Stimulated activated CD4-positive, alpha-beta T cell treated with anti-CD3 and anti-CD28 coated beads, Interleukin-1b, Interleukin-23, amount 100 ng/mL, for 4 hours (primary cell): Measurements from ENCODE around the gene GRID1.
"Not testable (repeated sequence)": the region's sequence is repeated elsewhere in the genome, so short reads cannot be mapped to it uniquely, and the experiment has no call there.

Experiments used
- DNase-seq, 2 donors: peaks; one replicate each; pipeline ENCODE4 v3.0.0-alpha.2; 2020; ENCODE audit warnings: low read depth in 2 of 2

Gene GRID1

DNA sequence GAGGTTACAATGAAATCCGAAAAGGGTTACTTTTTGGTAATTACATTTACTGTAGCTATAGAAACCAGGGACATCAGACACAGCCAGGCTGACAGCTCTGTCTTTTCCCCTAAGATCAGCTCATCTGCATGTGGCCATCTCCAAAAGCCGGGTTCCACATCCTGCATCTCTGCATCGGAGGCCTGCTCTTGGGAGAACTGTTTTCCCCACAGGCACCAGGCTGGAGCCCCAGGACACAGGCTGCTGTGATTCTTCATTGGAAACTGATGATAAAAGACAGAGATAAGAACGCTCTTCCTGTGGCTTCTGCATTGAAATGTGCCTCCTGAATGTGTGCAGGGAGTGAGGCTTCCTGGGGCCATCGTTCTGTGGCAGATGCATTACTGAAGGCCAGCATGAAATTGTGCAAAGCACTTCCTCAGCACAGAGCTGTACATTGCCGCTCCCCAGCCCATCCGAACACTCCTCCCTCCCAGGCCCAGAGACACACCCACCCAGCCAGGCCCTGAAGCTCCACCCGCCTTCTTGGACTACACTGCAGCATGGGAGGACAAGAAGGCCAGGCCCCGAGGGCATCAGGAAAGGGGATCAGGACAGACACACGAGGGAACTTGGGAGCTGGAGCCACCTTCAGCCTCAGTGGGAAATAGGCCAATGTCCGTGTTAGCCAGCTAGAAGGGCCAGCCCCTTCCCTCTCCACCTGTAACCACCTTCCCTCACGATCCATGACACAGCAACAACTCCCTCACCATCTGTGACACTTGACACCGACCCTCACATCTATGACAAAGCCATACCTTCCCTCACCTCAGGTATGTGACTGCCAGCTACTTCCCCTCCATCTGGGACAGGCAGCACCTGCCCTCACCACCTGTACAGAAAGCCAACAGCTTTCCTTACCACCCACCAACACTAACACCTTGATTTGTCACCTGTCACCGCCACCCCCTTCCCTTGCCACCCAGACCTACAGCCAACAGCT is 113.2 kb downstream of the GRID1 start:
- DNase-seq: no peak

GRCh38 chr10:86252556-86252955 is 114.0 kb downstream of the GRID1 start:
- DNase-seq: no peak

GRCh38 chr10:86252079-86252478 is 114.5 kb downstream of the GRID1 start:
- no peak for DNase-seq

GRCh38 chr10:86251426-86251825 is 115.2 kb downstream of the GRID1 start:
- DNase-seq: no peak

DNA sequence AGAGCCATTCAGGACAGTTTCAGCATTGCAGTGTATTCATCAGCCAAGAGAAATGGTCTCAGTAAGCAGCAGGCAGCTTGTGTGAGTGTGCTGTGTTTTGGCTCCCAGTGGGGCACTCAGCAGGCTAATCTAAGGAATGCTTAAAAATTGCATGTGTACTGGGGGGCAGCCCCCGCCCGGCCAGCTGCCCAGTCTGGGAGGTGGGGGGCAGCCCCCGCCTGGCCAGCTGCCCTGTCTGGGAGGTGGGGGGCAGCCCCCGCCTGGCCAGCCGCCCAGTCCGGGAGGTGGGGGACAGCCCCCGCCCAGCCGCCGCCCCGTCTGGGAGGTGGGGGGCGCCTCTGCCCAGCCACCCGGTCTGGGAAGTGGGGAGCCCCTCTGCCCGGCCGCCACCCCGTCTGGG is 116.2 kb downstream of the GRID1 start:
- DNase-seq: no peak

- DNase-seq: no peak
These were observed 116.8 kb downstream of the GRID1 start for GRCh38 chr10:86249794-86250193.

GRCh38 chr10:86248062-86248461 is 118.5 kb downstream of the GRID1 start:
- DNase-seq: no peak

DNA sequence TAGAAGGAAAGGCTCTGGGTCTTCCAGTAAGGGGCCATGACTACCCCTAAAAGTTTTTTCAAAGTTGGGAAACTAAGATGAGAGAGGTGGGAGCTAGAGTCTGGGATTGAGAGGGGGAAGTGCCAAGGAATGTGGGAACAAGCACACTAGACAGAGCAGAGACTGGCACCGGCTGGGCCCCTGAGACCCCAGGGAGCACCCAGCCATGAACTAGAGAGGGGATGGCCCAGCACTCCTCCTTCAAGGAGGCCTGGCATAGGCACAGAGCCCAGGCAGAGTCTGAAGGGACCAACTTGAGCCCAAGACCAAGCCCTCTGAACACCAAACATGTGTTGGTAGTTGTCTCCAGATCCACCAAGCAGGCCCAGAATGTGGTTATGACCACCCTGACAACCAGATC is 119.0 kb downstream of the GRID1 start:
- DNase-seq: no peak

DNA sequence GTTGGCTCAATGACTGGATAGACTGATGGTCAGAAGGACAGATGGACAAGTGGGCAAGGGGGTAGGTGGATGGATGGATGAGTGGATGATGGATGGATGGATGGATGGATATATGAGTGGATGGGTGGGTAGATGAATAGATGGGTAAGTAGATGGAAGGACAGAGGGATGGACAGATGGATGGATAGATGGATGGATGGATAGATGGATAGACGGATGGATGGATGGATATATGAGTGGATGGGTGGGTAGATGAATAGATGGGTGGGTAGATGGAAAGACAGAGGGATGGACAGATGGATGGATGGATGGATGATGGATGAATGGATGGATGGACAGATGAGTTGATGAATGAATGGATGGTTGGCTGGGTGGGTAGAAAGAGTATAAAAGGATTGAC is 119.5 kb downstream of the GRID1 start:
- no peak for DNase-seq

DNA sequence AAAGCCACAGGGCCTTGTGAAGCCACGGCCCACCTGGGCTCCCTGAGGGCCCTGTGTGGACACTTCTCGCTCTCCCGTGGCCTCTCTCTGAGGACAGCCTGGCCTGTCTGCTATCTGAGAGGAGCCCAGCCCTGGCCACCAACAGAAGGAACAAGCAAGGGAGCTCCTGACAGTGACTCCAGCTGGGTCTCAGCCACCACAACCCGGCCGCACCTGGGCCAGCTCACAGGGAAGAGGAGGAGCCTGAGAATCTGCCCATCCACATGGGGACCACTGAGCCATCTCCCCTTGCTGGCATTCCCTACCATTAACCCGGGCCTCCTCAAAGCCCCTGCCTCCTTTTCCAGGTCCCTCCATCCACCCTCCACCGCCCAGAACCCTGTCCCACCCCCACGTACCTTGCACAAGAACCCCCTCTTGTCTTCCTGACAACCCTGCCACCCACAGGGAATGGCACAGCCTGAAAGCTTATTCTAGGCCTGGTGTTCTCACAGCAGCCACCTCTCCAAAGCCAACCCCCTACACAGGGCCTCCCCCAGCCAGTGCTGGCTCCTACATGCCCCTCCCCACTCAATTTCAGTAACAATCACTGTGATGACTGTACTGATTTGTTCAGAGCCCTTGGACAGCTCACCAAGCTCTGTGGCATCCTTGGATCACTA is 120.2 kb downstream of the GRID1 start:
- DNase-seq: no peak

DNA sequence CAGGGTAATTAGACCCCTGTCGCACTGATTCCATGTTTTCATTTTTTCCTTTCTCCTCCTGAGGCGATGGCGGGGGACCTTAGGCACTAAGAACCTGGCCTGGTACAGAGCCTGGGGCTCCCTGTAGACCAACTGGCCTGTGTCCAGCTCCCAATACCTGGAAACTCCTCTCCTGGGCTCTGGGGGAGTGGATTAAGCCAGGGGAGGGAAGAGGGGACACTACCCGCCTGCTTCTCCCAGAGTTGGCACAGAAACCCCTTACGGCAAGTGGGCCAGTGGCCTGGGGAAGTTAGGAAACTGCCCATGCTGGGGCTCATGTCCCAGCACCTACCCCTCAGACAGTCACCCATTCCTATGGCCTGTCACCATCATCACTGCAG is 121.6 kb downstream of the GRID1 start:
- DNase-seq: no peak

DNA sequence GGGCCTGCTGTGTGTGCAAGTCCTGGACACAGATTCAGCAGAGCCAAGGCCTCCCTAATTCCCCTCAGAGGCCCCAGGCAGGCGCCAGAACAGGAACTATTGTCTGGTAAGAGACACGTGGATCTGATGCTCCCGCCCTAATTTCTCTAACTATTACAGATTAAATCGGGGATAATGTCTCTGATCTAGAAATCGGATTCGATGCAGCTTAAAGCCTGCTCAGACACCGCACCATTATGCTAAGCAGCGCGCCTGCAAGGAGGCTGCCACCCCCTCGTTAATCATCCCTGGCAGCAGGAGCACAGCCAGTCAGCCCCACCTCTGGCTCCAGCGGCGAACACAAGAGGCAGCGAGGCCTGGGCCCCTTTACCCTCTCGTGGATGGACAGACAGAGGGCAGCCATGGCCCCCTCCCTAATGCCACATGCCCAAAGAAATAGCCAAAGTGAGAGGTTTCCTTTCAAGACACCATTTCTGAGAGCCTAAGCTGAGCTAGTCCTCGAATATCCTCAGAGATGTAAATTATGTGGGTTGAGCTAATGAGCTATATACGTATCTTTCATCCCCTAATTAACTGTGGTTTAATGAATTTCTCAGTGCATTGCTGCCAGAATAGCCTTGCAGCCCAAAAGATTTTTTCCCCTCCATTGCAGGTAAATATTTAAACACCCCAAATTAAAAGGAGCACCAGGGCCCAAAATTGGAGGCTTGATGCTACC is 122.1 kb downstream of the GRID1 start:
- no peak for DNase-seq

DNA sequence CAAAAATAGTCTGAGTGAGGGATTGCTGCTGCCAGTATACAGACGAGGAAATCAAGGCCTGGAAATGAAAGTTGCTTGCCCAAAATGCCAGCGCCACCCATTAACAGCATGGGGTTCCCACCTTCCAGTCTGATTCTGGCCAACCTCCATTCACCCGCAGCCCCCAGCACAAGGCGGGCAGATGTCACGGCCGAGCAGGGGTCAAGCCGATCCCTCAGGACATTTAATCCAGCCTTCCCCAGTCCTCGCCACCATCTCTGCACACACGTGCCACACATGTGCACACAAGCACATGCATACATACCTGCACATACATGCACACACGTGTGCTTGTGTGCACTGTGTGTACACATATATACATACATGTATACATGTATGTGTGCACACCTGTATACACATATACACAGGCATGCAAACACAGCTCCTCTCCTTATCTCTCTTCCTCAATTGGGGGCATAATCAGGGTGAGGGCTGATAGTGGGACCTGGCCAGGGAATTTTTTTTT is 122.9 kb downstream of the GRID1 start:
- no peak for DNase-seq

DNA sequence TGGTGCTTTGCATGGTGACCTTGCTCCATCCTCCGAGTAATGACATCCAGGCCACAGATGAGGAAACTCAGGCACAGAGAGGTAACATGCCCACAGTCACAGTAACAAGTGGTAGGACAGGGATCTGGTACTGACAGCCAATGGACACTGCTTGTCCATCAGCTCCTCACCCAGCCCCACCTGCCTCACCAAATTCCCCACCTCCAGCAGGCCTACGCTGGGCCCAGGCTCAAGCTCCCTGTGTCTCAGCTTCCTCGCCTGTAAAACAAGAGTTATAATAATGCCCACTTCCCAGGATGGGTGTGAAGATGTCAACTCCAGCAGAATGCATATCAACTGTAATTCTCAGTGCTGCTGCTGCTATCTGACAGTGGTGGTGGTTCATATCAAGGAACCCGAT is 123.8 kb downstream of the GRID1 start:
- DNase-seq: no peak

DNA sequence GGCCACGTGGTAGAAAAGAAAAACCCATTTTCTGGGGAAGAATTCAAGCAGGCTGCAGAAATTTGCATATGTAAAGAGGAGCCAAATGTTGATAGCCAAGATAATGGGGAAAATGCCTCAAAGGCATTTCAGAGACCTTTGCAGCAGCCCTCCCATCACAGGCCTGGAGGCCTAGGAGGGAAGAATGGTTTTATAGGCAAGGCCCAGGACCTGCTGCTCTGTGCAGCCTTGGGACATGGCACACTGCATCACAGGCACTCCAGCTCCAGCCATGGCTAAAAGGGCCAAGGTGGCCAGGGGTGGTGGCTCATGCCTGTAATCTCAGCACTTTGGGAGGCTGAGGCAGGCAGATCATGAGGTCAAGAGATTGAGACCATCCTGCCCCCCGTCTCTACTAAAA is 128.5 kb downstream of the GRID1 start:
- not testable (repeated sequence) for DNase-seq

GRCh38 chr10:86234541-86235270 is 131.9 kb downstream of the GRID1 start:
- DNase-seq: no peak

DNA sequence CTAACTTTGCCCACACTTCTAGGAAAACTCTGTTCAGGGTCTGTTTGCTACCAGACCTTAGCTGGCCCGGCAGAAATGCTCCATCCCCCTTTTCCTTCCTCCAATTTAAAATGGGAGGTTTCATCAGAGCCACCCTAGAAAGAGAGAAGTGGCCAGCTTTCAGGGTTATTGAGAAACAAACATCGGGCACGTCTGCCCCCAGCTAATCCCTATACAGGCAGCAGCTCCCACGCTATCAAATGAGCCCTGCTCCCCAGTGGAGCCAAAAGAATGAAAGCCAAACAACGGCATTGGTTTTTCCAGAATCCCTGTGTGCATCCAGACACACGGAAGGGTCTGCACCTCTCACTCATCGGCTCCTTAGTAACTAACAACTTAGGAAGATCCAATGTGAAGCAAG is 132.5 kb downstream of the GRID1 start:
- no peak for DNase-seq

GRCh38 chr10:86233131-86233530 is 133.5 kb downstream of the GRID1 start:
- no peak for DNase-seq

GRCh38 chr10:86232644-86233043 is 134.0 kb downstream of the GRID1 start:
- DNase-seq: no peak

DNA sequence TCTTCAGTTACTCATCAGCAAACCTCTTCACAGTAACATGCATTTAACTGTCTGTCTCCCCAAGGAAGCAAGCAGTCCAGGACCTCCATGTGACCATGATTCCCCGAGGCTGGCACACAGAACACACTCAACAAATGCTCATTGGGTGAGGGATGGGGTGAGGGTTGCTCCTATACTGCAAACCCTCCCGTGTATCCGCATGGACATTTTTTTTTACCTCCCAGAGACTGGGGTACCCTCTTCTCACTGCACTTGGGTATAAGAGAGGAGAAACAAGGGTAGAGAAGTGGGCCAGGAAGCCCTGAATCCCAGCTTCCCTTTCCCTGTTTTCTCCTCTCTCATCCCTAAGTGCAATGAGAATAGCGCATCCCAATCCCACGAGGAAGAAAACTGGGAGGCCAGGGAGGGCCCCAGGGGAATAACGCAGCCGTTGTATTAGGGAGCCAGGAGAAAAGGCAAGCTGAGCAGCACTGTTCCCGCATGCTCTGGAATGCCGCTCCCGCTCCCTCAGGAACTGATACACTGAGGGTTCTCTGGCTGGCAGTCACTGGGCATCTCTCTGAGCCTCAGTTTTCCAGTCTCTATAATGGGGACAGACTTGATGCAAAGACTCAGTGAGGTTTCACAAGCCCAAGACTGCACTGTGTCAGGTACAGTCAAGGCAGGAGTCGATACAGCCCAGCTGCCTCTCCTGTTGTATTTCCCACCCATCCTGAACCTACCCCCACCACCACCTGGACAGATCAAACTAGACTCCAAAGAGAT is 134.6 kb downstream of the GRID1 start:
- no peak for DNase-seq
